ENCODE results near the gene PITPNB.

The PITPNB gene

DNA sequence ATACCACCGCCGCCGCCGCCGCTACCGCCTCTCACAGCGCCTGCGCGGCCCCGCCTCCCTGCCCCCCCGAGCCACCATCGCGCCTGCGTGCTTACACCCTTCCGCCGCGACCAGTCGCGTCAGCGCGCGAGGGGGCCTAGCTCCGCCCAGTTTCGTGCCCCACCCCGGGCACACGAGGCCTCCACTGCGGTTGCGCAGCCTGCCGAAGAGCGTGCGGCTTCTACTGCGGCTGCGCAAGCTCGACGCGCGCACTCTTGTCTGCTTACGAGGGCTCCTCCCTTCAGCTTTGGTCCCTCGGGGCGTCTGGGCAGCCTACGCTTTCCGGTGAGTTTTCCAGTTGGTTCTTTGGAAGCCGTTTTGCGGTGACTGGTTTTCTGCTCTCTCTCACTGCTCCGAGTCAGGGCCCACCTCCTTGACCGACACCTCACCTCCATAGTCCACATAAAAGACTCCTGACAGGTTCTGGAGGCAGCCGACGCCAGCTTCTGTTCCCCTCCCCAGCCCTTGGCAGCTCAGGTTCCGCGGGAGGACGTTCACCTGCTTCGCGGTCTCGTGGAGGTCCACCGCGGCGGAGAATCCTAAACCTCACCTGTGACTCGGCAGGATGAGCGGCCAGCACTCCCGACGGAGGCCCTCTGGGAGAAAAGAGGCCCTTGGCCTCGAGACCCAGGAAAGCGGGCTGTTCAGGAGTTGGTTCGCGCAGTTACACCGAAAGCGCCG lies at the start of gene PITPNB:
PITPNB (minus strand) TSS at position 35 of the 720 bp plus-strand sequence. CDS start 65 bp downstream, outside the sequence.
- H3K4me3 ChIP-seq (ENCODE audit: control insufficient read depth, low read depth, low read length): peak within 1 kb of the TSS; percentile 84
- peak; percentile 98 for DNase-seq (ENCODE audit: low read depth)
- TF ChIP-seq, protein P1, sequence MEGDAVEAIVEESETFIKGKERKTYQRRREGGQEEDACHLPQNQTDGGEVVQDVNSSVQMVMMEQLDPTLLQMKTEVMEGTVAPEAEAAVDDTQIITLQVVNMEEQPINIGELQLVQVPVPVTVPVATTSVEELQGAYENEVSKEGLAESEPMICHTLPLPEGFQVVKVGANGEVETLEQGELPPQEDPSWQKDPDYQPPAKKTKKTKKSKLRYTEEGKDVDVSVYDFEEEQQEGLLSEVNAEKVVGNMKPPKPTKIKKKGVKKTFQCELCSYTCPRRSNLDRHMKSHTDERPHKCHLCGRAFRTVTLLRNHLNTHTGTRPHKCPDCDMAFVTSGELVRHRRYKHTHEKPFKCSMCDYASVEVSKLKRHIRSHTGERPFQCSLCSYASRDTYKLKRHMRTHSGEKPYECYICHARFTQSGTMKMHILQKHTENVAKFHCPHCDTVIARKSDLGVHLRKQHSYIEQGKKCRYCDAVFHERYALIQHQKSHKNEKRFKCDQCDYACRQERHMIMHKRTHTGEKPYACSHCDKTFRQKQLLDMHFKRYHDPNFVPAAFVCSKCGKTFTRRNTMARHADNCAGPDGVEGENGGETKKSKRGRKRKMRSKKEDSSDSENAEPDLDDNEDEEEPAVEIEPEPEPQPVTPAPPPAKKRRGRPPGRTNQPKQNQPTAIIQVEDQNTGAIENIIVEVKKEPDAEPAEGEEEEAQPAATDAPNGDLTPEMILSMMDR (conservative IDR thresholded peaks at IDR 0.05; ENCODE audit: control insufficient read depth, insufficient read depth, low read depth, low read length): no peak

DNA sequence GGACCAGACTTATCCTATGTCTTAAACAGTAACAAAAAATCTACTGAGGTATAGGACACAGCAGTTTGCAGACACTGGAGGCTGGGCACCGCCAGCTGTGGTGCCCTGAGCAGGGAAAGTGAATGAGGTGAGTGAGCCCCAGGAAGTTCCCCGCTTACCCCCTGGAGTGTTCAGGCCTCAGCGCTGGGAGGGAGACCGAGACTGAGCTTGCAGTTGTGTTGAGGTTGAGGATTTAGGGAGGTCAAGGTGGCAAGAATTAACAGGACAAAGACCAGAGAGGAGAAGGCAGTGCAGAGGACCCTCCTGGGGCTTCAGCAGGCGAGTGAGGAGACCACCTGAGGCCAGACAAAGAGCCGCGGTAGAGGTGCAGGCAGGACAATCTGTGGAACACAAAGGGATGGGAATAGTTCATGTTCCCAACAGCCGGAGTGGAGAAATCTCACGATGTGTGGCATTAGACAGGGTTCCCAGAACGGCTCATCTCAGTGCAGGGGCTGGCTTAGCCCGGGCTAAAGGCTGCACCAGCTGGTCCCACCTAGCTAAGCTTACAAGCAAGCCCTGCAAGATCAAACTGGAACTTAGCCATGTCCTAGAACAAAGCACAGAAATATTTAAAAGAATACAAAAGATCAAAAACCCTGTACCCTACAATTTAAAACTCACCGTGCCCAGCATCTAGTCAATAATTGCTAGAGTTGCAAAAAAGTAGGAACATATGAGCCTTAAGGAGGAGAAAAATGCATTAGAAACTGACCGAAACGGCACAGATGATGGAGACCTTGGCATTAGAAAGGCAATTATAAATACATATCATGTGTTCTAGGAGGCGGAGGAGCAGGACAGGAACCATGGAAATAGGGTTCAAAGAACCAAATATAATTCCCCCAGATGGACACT lies 47.4 kb upstream of the PITPNB start:
- TF ChIP-seq, protein P1 (conservative IDR thresholded peaks at IDR 0.05; ENCODE audit: control insufficient read depth, insufficient read depth, low read depth, low read length): no peak
- H3K4me3 ChIP-seq (ENCODE audit: control insufficient read depth, low read depth, low read length): no peak overlapping the region
- DNase-seq (ENCODE audit: low read depth): no peak

DNA sequence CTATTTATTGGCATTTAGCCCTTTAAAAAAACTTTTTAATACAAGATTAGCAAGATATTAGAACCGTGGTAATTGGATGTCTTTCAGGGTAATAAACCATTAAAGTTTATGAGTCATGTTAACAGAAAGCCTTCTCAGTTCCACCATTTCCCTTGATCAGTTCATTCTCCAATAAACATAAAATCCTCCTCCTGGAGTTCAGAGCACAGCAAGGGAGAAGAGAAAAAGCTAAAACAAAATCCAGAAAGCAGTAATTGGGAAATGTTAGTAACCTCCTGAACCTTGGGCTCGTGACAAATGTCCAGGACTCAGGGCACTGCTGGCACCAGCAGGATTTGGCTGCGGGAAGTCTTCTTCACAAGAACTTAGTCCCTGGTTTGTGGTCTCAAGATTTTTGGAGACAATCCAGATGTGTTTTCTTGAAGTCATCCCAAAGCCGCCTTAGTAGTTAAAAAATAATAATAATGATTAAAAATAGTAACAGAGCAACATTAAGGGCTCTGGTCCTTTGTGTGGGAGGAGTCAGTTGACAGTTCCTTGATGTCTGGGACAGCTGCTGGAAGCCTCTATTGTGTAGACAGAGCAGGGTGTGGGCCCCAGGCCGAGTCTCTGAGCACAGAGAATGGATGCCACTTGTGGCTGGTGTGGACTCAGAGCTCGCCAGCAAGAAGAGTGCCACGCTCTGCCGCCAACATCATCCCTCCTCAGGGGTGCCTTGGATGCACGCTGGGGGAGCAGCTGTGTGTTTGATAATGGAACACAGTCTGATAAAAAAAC lies 43.4 kb upstream of the PITPNB start:
- H3K4me3 ChIP-seq (ENCODE audit: control insufficient read depth, low read depth, low read length): no peak overlapping the region
- peak; percentile 7 for DNase-seq (ENCODE audit: low read depth)
- TF ChIP-seq, protein P1 (conservative IDR thresholded peaks at IDR 0.05; ENCODE audit: control insufficient read depth, insufficient read depth, low read depth, low read length): no peak

DNA sequence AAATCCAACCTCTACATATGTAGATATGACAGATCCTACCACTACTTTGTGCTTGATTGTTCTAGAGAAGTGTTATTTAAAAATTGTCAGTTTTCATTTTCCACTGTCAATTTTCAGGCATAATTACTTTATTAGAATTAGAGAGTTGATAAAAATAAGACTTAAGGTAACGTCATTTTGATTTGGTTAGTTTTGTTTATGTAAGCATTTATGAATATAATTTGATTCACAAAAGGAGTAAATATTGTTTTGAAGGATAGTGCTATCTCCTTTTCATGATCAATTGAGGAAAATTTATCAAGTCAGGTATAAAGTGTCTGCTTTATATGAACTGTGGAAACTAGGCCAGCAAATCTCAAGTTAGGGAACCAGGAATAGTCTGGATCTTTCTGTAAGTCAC lies 42.6 kb upstream of the PITPNB start:
- TF ChIP-seq, protein P1 (conservative IDR thresholded peaks at IDR 0.05; ENCODE audit: control insufficient read depth, insufficient read depth, low read depth, low read length): no peak
- H3K4me3 ChIP-seq (ENCODE audit: control insufficient read depth, low read depth, low read length): no peak overlapping the region
- no peak for DNase-seq (ENCODE audit: low read depth)

DNA sequence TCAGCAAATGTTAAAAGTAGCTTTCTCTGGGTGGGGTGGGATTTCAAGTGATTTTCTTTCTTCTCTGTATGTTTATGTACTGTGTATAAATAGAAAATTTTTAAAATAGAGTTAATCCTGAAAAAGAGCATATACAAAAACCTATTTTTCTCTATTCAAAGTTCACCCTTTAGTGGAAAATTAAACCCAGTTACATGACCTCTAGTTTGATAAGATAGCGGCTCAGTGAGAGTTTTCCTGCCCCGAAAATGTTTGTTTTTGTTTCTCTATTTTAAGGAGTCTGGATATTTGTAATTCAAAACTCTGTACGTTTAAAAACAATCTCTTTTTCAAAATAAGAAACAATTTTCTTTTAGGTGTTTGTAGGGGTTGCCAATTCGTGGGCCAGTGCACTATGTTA lies 42.1 kb upstream of the PITPNB start:
- TF ChIP-seq, protein P1 (conservative IDR thresholded peaks at IDR 0.05; ENCODE audit: control insufficient read depth, insufficient read depth, low read depth, low read length): no peak
- no peak overlapping the region for H3K4me3 ChIP-seq (ENCODE audit: control insufficient read depth, low read depth, low read length)
- no peak for DNase-seq (ENCODE audit: low read depth)

DNA sequence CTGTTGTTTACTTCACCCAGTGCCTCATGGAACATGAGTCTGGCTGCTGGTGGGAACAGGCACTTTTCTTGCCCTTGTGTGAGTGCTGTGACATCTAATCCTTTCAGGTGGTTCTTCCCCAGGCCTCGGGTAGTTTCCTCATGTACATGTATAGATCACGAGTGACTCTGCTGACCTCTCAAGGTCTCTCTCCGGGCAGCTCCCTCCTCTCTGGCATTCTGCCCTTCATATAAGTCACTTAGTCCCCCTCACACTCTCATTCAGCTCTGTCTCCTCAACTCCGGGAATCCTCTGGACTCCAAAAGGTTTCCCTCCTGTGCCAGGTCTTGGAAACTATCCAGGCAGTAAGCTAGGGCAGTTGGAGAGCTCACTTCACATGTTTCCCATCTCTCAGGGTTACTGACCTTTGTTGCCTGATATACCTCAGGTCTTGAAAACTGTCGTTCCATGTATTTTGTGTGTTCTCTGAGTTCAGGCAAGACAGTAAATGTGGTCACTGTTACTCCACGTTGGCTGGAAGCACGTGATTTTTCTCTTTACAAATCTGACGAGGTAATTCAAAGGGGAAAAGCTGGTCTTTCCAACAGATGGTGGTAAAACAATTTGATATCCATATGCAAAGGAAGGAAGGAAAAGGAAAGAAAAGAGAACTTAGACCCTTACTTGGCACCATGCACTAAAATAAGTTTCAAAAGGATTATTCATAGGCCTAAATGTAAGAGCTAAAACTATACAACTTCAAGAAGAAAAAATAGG lies 40.5 kb upstream of the PITPNB start:
- no peak for DNase-seq (ENCODE audit: low read depth)
- TF ChIP-seq, protein P1 (conservative IDR thresholded peaks at IDR 0.05; ENCODE audit: control insufficient read depth, insufficient read depth, low read depth, low read length): no peak
- H3K4me3 ChIP-seq (ENCODE audit: control insufficient read depth, low read depth, low read length): no peak overlapping the region

Measured in fibroblast of mammary gland (primary cell).